Ishikawa (cell line): Measurements from ENCODE around the gene SPTAN1.

ENCODE experiments used
- CEBPB ChIP-seq: IDR thresholded peaks from 2 replicates; pipeline ENCODE4 v1.6.1; 2012
- EP300 ChIP-seq: IDR thresholded peaks from 2 replicates; pipeline ENCODE4 v1.6.1; 2012; ENCODE audit warnings: borderline replicate concordance
- RAD21 ChIP-seq: IDR thresholded peaks from 2 replicates; pipeline ENCODE4 v1.6.1; 2012; ENCODE audit warnings: low read depth
- TAF1 ChIP-seq: IDR thresholded peaks from 2 replicates; pipeline ENCODE4 v1.6.1; 2012; ENCODE audit warnings: low read depth, mild to moderate bottlenecking
- TCF12 ChIP-seq: IDR thresholded peaks from 2 replicates; pipeline ENCODE4 v1.6.1; 2012; ENCODE audit warnings: low read depth
- TEAD4 ChIP-seq: IDR thresholded peaks from 2 replicates; pipeline ENCODE4 v1.6.1; 2012
- YY1 ChIP-seq: IDR thresholded peaks from 2 replicates; pipeline ENCODE4 v1.6.1; 2012; ENCODE audit warnings: low read depth
- ZBTB7A ChIP-seq: IDR thresholded peaks from 2 replicates; pipeline ENCODE4 v1.6.1; 2012; ENCODE audit warnings: low read depth
- TF ChIP-seq, protein P1 (sequence below): IDR thresholded peaks from 2 replicates; pipeline ENCODE4 v1.6.1; 2012
- TF ChIP-seq, protein P2 (sequence below): IDR thresholded peaks from 2 replicates; pipeline ENCODE4 v1.6.1; 2012; ENCODE audit warnings: low read depth, mild to moderate bottlenecking

DNA sequence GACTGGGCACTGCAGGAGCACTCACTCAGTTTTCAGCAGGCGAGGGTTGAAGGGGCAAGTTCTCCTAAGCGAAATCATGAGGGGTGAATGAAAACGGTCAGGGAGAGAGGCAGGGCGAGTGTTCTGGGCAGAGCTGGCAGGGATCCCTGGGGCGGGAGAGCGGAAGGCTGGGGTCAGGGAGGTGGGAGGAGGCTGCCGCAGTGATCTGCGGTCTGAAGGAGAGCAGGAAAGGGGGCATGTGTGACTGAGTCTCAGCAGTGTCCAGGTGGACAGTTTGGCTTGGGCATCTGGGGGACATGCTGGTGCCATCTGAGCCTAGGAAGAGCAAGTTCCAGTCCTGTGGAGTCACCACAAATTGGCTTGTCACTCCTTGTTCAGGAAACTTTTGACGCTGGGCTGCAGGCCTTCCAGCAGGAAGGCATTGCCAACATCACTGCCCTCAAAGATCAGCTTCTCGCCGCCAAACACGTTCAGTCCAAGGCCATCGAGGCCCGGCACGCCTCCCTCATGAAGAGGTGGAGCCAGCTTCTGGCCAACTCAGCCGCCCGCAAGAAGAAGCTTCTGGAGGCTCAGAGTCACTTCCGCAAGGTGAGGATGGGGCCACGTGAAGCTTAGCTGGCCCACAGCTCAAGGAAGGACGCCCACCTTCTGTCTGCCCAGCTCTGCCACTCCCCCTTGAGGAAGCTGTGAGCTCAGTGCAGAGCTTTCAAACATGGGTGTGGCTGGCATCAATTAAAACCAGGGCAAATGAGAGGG, 73.2 kb downstream of the SPTAN1 start:
- TF ChIP-seq TAF1 = no peak
- no peak for TF ChIP-seq CEBPB
- TF ChIP-seq, protein P1, sequence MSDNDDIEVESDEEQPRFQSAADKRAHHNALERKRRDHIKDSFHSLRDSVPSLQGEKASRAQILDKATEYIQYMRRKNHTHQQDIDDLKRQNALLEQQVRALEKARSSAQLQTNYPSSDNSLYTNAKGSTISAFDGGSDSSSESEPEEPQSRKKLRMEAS = no peak
- no peak for TF ChIP-seq EP300
- no peak for TF ChIP-seq TCF12
- TF ChIP-seq, protein P2, sequence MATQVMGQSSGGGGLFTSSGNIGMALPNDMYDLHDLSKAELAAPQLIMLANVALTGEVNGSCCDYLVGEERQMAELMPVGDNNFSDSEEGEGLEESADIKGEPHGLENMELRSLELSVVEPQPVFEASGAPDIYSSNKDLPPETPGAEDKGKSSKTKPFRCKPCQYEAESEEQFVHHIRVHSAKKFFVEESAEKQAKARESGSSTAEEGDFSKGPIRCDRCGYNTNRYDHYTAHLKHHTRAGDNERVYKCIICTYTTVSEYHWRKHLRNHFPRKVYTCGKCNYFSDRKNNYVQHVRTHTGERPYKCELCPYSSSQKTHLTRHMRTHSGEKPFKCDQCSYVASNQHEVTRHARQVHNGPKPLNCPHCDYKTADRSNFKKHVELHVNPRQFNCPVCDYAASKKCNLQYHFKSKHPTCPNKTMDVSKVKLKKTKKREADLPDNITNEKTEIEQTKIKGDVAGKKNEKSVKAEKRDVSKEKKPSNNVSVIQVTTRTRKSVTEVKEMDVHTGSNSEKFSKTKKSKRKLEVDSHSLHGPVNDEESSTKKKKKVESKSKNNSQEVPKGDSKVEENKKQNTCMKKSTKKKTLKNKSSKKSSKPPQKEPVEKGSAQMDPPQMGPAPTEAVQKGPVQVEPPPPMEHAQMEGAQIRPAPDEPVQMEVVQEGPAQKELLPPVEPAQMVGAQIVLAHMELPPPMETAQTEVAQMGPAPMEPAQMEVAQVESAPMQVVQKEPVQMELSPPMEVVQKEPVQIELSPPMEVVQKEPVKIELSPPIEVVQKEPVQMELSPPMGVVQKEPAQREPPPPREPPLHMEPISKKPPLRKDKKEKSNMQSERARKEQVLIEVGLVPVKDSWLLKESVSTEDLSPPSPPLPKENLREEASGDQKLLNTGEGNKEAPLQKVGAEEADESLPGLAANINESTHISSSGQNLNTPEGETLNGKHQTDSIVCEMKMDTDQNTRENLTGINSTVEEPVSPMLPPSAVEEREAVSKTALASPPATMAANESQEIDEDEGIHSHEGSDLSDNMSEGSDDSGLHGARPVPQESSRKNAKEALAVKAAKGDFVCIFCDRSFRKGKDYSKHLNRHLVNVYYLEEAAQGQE = no peak
- TF ChIP-seq YY1 = no peak
- TF ChIP-seq TEAD4 = no peak
- TF ChIP-seq ZBTB7A = no peak
- no peak for TF ChIP-seq RAD21
